SH-SY5Y (cell line): Measurements from ENCODE around the gene CDH15.

Experiments
- GATA2 ChIP-seq: IDR thresholded peaks from 2 replicates; pipeline ENCODE4 v1.6.1; 2011; ENCODE audit warnings: mild to moderate bottlenecking, low read depth, low read length
- GATA3 ChIP-seq: IDR thresholded peaks from 2 replicates; pipeline ENCODE4 v1.6.1; 2011; ENCODE audit warnings: low read depth, mild to moderate bottlenecking, low read length, moderate library complexity

GRCh38 chr16:89154390-89155183 is 17.0 kb upstream of the CDH15 start:
- TF ChIP-seq GATA2, result no peak
- no peak for TF ChIP-seq GATA3
